Mucosa of descending colon (tissue), 3 donors: ENCODE results near the gene FANCD2OS. TPM values are rescaled to one million over a fixed set of nuclear protein-coding genes. Genes with fewer than 3 reads are reported as not detected.
"Not testable (repeated sequence)": the region's sequence is repeated elsewhere in the genome, so short reads cannot be mapped to it uniquely, and the experiment has no call there.

ENCODE experiments used
- ATAC-seq: fragments of 200-7000 bp; cut with Tn5 transposase; one replicate; pipeline ENCODE4 v1.9.1; 2020; ENCODE audit warnings: mild to moderate bottlenecking, moderate library complexity
- DNase-seq, 3 donors: peaks; one replicate each; pipeline ENCODE4 v3.0.0-alpha.2; 2020
- H3K36me3 ChIP-seq: fragments of 200-600 bp; one replicate; pipeline ENCODE4 v1.8.0; 2021; ENCODE audit warnings: low read depth, mild to moderate bottlenecking
- H3K4me1 ChIP-seq: fragments of 200-600 bp; one replicate; pipeline ENCODE4 v1.8.0; 2021; ENCODE audit warnings: low read depth, mild to moderate bottlenecking
- H3K4me3 ChIP-seq: fragments of 200-600 bp; one replicate; pipeline ENCODE4 v1.8.0; 2021; ENCODE audit warnings: mild to moderate bottlenecking
- H3K9me3 ChIP-seq: fragments of 200-600 bp; one replicate; pipeline ENCODE4 v1.8.0; 2021; ENCODE audit warnings: mild to moderate bottlenecking
- CTCF ChIP-seq: fragments of 200-600 bp; IDR thresholded peaks from one replicate; pipeline ENCODE4 v1.8.0; 2022; ENCODE audit warnings: antibody characterized with exemption, mild to moderate bottlenecking
- intact Hi-C, 2 donors: fragments of 100-400 bp; cut with DNase I in 1 of 2; cut with micrococcal nuclease in 1 of 2; formaldehyde crosslinking; loops; one replicate each; pipeline versions ENCODE4 v1.11.0 to v1.11.1; 2022; cut with DNase I, micrococcal nuclease
- total RNA-seq, 3 donors: library from RNA; stranded (reverse); fragmentation: NEBNext Ultra II Directional in 2 of 3; extraction: Animal tissue kit (Norgen Biotek cat#: 25700) in 2 of 3; gene quantifications; one replicate each; pipeline versions ENCODE4 v1.2.1 to v1.2.4, GENCODE V29; 2021 to 2023
- donor health status: DM: no; HTN: no; CAD: no; lungs with moderate emphysema.
- donor health status: DM: no; HTN: no; CAD: no.
- donor health status: DM: no; HTN: yes; CAD: no.

FANCD2OS gene
- total RNA-seq, 3 donors from 2014 or later: not detected

DNA sequence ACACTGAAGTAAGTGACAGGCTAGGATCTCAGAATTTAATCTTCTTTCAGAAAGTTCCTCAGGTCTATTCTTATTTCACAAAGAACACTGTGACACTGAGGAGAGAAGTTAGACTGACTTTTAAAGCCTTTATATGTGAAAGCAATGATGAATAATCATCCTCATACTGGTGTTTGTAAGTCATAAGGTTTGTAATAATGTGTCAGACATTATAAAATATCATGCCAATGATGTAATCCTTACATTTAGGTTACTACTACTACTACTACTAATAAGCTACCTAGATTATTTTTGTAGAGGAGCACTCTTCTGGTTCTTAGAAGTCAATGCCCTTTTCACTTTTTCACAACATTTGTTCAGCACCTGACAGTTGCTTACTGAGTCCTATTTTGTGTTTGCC is 33.4 kb downstream of the FANCD2OS start:
- no peak for TF ChIP-seq CTCF
- no peaks in the 10 kb centered on the region for H3K9me3 ChIP-seq
- intact Hi-C loops: no loop called here
- ATAC-seq (no peak), DNase-seq (no peak)
- no peaks in the 10 kb centered on the region for H3K36me3 ChIP-seq
- no peak overlapping the region for H3K4me3 ChIP-seq
- H3K4me1 ChIP-seq: no peaks in the 10 kb centered on the region

DNA sequence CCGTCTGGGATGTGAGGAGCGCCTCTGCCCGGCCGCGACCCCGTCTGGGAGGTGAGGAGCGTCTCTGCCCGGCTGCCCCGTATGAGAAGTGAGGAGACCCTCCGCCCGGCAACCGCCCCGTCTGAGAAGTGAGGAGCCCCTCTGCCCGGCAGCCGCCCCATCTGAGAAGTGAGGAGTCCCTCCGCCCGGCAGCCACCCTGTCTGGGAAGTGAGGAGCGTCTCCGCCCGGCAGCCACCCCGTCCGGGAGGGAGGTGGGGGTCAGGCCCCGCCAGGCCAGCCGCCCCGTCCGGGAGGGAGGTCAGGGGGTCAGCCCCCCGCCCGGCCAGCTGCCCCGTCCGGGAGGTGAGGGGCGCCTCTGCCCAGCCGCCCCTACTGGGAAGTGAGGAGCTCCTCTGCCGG is 38.0 kb downstream of the FANCD2OS start:
- intact Hi-C loops, H3K9me3 ChIP-seq, ATAC-seq, H3K4me1 ChIP-seq, DNase-seq, H3K4me3 ChIP-seq, H3K36me3 ChIP-seq: not testable (repeated sequence)

- Histone ChIP-seq H3K36me3 (no peaks in the 10 kb centered on the region), H3K9me3 (no peaks in the 10 kb centered on the region), H3K4me3 (no peak overlapping the region), H3K4me1 (no peaks in the 10 kb centered on the region)
- DNase-seq: no peak
- TF ChIP-seq CTCF: no peak
- intact Hi-C loops: no loop called here
- no peak for ATAC-seq
These were observed 53.0 kb downstream of the FANCD2OS start for GRCh38 chr3:10055097-10055496.

Other genes with a start within 250 kb of the FANCD2OS start
- 10 to 100 TPM; 10.4 to 49.0 (median 14.9) TPM for gene CIDEC, start 228.0 kb downstream of the FANCD2OS start, total RNA-seq
- 10 to 100 TPM; 29.6 to 41.5 (median 36.6) TPM for gene JAGN1, start 217.6 kb downstream of the FANCD2OS start, total RNA-seq
- gene IL17RE, start 205.4 kb downstream of the FANCD2OS start, total RNA-seq: 100 to 1,000 TPM in 1 of 3 donors, 10 to 100 TPM in 2; 41.8 to 116 (median 82.8) TPM
- gene IL17RC, start 191.2 kb downstream of the FANCD2OS start, total RNA-seq: 10 to 100 TPM; 36.1 to 45.6 (median 44.0) TPM
- 10 to 100 TPM; 16.7 to 54.1 (median 29.3) TPM for gene CRELD1, start 174.4 kb downstream of the FANCD2OS start, total RNA-seq
- gene PRRT3, start 155.8 kb downstream of the FANCD2OS start, total RNA-seq: 1 to 10 TPM; 1.0 to 1.8 (median 1.2) TPM
- gene EMC3, start 121.4 kb downstream of the FANCD2OS start, total RNA-seq: 10 to 100 TPM; 61.2 to 75.5 (median 74.6) TPM
- gene FANCD2, start 81.8 kb downstream of the FANCD2OS start, total RNA-seq: 10 to 100 TPM in 1 of 3 donors, 1 to 10 TPM in 2; 3.8 to 12.9 (median 5.4) TPM
- 100 to 1,000 TPM in 1 of 3 donors, 10 to 100 TPM in 2; 71.7 to 118 (median 85.5) TPM for gene BRK1, start 7.4 kb upstream of the FANCD2OS start, total RNA-seq
- gene VHL, start 33.5 kb upstream of the FANCD2OS start, total RNA-seq: 10 to 100 TPM; 33.6 to 38.2 (median 36.2) TPM
- gene IRAK2, start 56.7 kb upstream of the FANCD2OS start, total RNA-seq: 1 to 10 TPM; 1.1 to 3.2 (median 2.4) TPM
- gene TATDN2, start 140.2 kb upstream of the FANCD2OS start, total RNA-seq: 10 to 100 TPM; 29.8 to 34.9 (median 34.4) TPM
- gene GHRL, start 184.7 kb upstream of the FANCD2OS start, total RNA-seq: under 1 TPM; 0.51 to 0.63 (median 0.55) TPM
- 100 to 1,000 TPM in 1 of 3 donors, 10 to 100 TPM in 2; 88.1 to 127 (median 95.3) TPM for gene SEC13, start 212.9 kb upstream of the FANCD2OS start, total RNA-seq